Activated T-cell treated with anti-CD3 and anti-CD28 coated beads, Interleukin-2, amount 50 U/mL, for 48 hours (primary cell): ENCODE data around the gene DNAH9.
"Not testable (repeated sequence)": the region's sequence is repeated elsewhere in the genome, so short reads cannot be mapped to it uniquely, and the experiment has no call there.

Experiments
- DNase-seq, 2 experiments: peaks; one replicate each; pipeline ENCODE4 v3.0.0-alpha.2; 2020

The DNAH9 gene

GRCh38 chr17:11924076-11924475 is 325.8 kb downstream of the DNAH9 start:
- DNase-seq = no peak

- no peak for DNase-seq
These were observed 327.2 kb downstream of the DNAH9 start for GRCh38 chr17:11925262-11926021.

DNA sequence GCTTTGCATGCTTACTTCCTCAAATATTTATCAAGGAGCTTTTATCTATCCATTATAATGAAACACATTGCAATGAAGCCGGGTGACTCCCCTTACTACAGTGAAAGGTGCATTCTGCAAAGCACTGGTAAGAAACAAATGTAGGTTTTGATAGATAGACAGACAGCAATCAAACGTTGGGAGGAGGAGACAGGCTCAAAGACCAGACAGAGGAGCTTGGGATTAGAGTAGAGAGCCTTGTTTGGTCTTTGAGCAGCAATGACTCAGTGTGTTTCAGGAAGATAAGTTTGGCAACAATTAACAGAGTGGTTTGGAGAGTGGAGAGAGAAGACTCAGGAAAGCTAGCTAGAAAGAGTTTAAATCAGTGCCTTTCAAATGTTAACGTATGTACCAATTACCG is 330.2 kb downstream of the DNAH9 start:
- DNase-seq = no peak

GRCh38 chr17:11932337-11932898 is 334.1 kb downstream of the DNAH9 start:
- DNase-seq = no peak

DNA sequence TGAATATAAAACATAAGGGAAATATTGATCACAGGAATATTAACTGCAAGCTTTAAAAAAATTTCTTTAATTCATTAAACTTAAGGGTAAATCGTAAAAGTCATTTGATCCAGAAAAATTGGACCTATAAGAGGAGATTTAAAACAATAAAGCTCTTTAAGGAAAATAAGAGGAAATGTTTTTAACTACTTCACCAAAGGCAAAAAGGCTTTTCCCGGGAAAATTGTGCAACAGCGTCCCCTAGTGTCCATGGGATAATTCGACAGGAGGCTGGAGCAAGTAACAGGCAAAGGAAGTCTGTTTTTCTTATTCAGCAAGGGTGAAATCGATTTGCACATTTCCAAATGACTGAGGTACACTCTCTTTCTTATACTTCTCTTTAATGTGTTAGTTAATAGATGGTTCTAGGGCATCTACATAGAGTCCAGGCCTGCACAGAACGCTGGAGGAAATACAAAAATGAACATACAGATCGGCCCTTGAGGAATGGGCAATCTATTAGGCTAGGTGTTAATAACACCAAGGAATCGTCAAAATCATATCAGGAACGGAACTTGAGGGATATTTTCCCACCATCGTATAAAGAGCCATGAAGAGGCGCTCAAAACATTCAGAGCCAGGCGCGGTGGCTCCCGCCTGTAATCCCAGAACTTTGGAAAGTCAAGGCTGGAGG is 337.6 kb downstream of the DNAH9 start:
- DNase-seq = peak; percentile 46 to 50

DNA sequence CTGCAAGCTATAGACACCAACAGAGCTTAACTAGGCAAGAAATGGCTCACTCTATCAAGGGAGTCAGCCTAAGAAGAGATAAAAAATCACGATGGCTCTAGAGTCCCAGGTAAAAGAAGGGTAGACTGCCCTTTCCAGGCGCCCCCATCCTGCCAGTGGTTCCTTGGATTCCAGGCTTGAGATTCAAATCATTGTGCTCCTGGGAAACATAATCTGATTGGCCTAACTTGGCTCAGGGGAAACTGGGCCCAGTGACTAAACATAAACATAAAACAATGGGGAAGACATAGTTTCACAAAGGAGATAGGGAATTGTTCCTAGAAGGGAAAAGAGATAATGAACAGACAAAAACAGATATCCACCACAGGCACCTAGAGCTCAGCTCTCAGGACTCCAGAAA is 342.6 kb downstream of the DNAH9 start:
- DNase-seq = no peak

DNA sequence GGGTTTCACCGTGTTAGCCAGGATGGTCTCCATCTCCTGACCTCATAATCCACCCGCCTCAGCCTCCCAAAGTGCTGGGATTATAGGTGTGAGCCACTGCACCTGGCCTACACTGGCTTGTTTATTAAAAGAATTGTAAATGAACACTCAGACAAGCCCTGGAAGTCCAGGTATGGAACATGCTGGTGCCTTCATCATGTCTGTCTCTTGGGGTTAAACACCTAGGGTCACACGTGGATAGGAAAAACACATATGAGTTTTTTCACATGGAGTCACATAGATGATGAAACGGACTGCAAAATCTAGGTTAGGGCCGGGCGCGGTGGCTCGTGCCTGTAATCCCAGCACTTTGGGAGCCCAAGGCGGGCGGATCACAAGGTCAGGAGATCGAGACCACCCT is 344.8 kb downstream of the DNAH9 start:
- DNase-seq = not testable (repeated sequence)

GRCh38 chr17:11943759-11944347 is 345.6 kb downstream of the DNAH9 start:
- no peak for DNase-seq

- DNase-seq = no peak
These were observed 346.3 kb downstream of the DNAH9 start for GRCh38 chr17:11944587-11944986.

- no peak for DNase-seq
These were observed 350.5 kb downstream of the DNAH9 start for GRCh38 chr17:11948789-11949188.

DNA sequence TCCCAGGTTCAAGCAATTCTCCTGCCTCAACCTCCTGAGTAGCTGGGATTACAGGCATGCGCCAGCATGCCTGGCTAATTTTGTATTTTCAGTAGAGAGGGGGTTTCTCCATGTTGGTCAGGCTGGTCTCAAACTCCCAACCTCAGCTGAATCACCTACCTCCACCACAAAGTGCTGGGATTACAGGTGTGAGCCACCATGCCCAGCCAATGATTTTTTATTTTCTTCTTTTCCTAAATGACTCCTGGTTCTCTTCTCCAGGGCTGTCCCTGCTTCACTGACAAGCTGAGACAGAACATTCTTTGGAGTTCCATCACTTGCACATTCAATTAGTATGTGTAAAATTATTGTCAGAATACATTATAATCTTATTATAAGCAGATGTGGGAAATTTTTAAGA is 351.3 kb downstream of the DNAH9 start:
- not testable (repeated sequence) for DNase-seq

DNA sequence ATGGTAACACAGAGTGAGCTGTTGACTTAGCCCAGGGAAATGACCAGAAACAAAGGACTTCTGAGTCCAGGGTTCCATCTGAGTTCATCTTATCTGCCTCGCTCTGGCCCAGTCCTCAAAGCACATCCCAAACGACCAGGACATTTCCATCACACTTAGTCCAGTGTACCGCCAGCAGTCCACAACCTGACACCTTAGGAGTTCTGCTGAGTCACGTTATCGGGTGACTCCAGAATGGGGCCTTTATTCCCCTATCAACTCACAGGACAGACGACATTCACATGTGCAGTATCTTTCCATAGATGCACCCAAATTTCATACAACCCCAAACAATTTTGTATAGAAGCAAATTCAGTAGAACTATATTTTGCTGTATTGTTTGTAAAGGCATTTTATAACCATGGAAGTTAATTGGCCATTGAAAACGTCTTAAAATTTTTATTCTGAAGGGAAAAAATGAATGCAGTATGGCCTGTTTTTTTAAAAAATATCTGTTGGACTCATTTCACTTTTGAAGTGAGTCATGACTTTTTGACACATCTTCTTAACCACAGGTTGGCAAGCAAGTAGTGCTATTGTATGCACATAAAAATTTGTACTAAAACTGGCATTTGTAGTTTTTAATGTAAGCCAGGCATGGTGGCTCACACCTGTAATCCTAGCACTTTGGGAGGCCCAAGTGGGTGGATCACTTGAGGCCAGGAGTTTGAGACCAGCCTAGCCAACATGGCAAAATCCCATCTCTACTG is 352.7 kb downstream of the DNAH9 start:
- DNase-seq = no peak

- DNase-seq = no peak
These were observed 354.3 kb downstream of the DNAH9 start for GRCh38 chr17:11952610-11953009.

DNA sequence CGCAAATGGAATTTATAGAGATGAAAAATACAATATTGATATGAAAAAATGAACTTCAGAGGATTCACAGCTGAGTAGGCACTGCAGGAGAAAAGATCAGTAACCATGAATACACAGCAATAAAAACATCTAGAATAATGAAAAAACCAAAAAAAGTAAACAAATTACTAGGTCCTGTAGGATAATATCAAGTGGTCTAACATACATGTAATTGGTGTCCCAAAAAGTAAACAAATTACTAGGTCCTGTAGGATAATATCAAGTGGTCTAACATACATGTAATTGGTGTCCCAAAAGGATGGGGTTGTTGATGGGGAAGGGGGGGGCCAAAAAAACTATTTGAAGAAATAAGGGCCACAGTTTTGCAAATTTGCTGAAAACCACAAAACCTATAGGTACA is 355.7 kb downstream of the DNAH9 start:
- no peak for DNase-seq

DNA sequence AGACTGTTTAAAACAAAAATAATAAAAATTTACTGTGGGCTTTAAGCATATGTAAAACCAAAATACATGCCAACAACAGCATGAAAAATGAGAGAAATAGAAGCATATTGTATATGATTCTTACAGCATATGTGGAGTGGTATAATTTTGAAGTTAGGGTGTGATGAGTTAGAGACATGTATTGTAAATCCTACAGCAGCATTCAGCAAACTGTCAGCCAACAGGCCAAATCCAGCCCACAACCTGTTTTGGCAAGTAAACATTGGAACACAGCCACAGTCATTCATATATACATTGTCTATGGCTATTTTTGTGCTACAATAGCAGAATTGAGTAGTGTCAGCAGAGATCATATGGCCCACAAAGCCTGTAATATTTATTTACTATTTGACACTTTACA is 356.7 kb downstream of the DNAH9 start:
- no peak for DNase-seq

GRCh38 chr17:11969565-11969964 is 371.3 kb downstream of the DNAH9 start:
- no peak for DNase-seq

DNA sequence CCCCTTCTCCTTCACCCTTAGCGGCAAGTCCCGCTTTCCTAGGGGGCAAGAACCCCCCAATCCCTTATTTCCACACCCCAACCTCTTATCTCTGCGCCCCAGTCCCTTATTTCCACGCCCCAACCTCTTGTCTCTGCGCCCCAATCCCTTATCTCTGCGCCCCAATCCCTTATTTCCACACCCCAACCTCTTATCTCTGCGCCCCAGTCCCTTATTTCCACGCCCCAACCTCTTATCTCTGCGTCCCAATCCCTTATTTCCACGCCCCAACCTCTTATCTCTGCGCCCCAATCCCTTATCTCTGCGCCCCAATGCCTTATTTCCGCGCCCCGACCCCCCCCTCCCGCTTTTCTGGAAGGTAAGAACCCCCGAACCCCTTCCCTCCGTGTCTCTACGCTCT is 374.5 kb downstream of the DNAH9 start:
- not testable (repeated sequence) for DNase-seq

DNA sequence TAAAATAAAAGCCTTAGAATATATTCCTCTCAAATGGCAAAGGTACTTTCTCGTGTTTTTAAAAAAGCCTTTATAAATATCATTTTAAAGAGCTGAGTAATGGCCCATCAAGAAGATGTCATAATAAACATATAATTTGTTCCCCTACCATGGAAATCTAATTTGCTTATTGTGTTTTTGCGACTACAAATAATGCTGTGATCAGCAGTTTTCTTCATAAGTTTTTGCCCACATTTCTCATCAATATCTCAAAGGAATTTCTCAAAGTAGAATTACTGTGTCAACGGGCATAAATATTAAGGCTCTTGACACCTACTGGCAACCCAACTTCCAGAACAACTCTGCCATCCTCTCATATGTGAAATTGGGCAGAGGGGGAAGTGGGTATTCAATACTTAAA is 381.5 kb downstream of the DNAH9 start:
- DNase-seq = no peak

DNA sequence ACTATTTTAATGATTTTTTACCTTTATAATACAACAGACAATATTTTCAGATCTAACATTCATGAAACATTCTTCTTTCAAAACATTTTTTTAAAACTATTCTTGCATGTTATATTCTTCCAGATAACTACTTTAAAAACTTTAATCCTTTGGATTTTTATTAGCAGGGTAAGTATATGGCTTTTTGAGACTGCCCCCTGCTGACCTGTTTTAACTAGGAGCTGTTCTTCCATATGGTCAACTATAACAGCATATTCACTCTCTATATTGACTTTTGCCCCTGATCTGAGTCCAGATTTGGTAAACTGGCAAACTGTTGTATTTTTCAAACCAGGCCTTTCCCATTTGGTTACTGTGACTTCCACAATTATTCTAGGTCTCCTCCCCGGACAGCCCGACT is 382.5 kb downstream of the DNAH9 start:
- DNase-seq = no peak

DNA sequence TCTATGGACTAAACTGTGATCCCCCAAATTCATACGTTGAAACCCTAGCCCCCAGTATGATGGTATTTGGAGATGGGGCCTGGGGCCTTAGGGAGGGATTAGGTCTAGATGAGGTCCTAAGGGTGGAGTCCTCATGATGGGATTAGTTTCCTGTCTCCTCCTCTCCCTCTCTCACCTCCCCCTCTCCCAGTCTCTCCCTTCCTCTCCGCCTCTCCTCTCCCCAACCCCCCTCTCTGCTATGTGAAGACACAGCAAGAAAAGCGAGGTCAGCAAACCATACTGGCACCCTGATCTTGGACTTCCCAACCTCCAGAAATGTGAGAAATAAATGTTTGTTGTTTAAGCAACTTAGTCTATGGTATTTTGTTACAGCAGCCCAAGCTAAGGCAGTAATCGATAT is 383.6 kb downstream of the DNAH9 start:
- DNase-seq = no peak

DNA sequence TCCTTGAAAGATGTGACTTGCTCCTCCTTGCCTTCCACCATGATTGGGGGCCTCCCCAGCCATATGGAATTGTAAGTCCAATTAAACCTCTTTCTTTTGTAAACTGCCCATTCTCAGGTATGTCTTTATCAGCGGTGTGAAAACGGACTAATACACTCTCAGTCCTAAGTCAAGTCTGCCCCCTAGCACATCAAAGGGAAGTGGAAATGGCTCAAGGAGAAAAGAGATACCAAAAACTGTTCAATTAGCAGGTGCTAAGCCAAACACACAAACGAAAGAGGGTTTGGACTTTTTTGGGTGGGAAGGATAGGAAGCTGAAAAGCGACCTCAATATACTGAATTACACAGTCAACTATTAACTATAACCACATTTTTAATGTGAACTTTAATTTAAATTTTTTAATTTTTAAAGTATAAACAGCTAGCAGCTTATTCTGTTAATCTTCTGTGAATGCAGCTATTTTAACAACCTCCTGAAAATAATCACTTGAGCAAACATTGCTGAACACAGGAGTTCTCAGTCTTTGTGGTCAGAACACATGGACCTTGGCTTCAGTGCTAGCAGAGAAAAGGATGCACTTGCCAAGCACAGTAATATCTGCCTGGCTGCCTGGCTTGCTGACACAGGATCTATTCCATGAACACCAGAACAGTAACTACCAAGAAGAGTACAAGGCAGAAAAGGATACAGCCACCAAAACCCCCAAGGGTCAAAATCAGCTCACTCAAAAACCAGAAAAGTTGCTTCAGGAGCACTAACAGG is 388.1 kb downstream of the DNAH9 start:
- DNase-seq = no peak

GRCh38 chr17:11986942-11987329 is 388.7 kb downstream of the DNAH9 start:
- DNase-seq = no peak
